Stimulated activated CD8-positive, alpha-beta memory T cell treated with anti-CD3 and anti-CD28 coated beads, Interleukin-2, amount 100 ng/mL, for 1 hour (primary cell): ENCODE results near the gene TBX6.

ENCODE experiments used
- DNase-seq, 2 donors: peaks; one replicate each; pipeline ENCODE4 v3.0.0-alpha.2; 2020; ENCODE audit warnings: low read depth in 2 of 2

Gene TBX6

GRCh38 chr16:30086291-30087140 is 5.2 kb downstream of the TBX6 start:
- no peak for DNase-seq

- no peak for DNase-seq
Observed at GRCh38 chr16:30085820-30086219, 5.9 kb downstream of the TBX6 start.

GRCh38 chr16:30085247-30085646 is 6.5 kb downstream of the TBX6 start:
- DNase-seq = no peak

- DNase-seq = no peak
Observed at GRCh38 chr16:30084816-30085159, 6.9 kb downstream of the TBX6 start.

- DNase-seq = no peak
Observed at GRCh38 chr16:30084096-30084815, 7.5 kb downstream of the TBX6 start.

- no peak for DNase-seq
Observed at GRCh38 chr16:30083216-30084055, 8.3 kb downstream of the TBX6 start.

- DNase-seq = no peak
Observed at GRCh38 chr16:30082545-30083090, 9.1 kb downstream of the TBX6 start.

- DNase-seq = no peak
Observed at GRCh38 chr16:30079480-30079879, 12.2 kb downstream of the TBX6 start.

- no peak for DNase-seq
Observed at GRCh38 chr16:30078744-30079143, 13.0 kb downstream of the TBX6 start.

GRCh38 chr16:30077656-30078055 is 14.1 kb downstream of the TBX6 start:
- DNase-seq = no peak

- DNase-seq = no peak
Observed at GRCh38 chr16:30076276-30076791, 15.4 kb downstream of the TBX6 start.

GRCh38 chr16:30075503-30076275 is 16.0 kb downstream of the TBX6 start, which contains the start of gene PPP4C:
Gene PPP4C (plus strand): TSS chr16:30075994. CDS start chr16:30076378, 384 bp downstream.
- DNase-seq = peak; percentile 79 to 80

GRCh38 chr16:30070490-30070889 is 21.2 kb downstream of the TBX6 start:
- no peak for DNase-seq

GRCh38 chr16:30069611-30070462 is 21.9 kb downstream of the TBX6 start:
- DNase-seq = no peak

- peak in 1 of 2 donors; percentile 30 for DNase-seq
Observed at GRCh38 chr16:30068750-30069610, 22.7 kb downstream of the TBX6 start.

- no peak for DNase-seq
Observed at GRCh38 chr16:30068333-30068732, 23.4 kb downstream of the TBX6 start.

GRCh38 chr16:30067584-30067916 is 24.2 kb downstream of the TBX6 start:
- DNase-seq = no peak

GRCh38 chr16:30066761-30067583 is 24.8 kb downstream of the TBX6 start:
- DNase-seq = no peak
